ENCODE data around the gene CD46.

CD46 gene

GRCh38 chr1:207799989-207800648, 48.3 kb downstream of the CD46 start:
- DNase-seq, result no peak

DNA sequence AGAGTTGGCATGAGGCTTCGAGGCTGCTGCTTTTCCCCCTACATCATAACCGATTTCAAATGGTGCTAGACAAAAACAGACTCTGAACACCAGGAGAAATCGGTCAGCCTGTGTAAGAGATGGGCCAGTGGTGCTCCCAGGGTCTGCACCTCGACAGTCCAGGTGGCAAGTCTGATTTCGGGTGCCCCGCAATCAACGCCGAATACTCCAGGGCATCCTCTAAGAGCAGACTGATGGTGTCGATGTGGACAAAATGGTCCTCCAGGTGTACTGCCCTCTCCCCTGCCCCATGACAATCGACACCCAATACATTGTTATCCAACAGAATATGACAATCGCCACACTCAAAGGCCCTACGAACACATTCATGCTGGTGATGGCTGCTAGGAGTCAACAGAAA, 50.0 kb downstream of the CD46 start:
- no peak for DNase-seq

- no peak for DNase-seq
Observed at GRCh38 chr1:207803678-207804077, 51.8 kb downstream of the CD46 start.

DNA sequence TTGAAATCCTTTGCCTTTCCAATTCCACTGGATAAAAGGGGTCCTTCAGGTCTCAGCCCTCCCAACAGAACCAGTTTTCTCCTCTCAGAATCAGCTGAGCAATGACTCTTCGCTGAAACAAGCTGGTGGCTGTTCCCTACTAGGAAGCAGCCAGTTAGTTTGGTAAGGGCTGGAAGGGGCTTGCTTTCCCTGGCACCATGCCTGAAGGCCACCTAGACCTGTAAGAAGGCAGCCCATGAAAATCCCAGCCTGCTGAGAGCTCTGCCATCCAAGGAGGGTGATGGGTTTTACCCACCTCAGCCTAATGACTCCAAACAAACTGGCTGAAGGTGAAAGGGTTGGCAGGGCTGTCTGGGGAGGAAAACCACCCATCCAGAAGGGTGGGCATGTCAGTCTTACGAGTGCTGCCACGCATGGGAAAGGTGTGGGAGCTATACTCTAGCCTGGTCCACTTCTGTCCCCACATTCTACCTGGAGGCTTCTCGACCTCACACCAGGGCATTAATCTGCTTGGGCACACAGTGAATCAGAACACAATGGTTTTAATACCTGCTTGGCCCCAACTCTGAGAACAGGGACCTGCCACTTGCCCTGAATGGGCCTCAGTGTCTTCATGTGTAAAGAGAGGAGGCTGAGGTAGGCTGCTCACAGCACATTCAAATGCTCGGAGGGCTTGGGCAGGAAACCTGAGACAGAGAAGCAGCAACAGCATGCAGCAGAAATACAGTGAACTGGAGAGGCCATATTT, 53.0 kb downstream of the CD46 start:
- DNase-seq, result no peak

DNA sequence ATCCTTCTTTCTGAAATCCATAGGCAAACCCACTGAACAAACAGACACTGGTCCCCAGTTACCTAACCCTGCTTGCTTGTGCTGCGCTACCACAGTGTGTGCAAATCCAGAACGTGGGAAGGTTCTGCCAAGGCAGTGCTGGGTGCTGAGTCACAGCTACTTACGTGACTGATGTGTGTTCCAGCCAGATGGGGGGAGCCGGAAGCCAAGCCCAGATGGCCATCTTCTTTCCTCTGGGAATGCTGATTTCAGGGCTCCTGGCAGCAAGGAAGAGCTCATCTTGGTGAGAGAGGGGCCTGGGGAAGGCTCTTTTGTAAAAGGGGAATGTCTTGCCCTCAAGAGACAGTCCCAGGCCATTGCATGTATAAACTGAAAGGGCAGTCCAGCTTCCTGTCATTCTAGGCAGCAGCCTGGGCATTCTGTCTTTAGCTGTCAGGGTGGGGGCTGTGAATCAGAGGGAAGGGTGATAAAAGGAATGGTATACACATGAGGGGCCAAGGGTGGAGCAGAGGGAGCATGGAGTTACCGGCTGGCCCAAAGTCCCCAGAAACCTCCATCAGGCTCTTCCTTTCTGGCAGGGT, 54.1 kb downstream of the CD46 start:
- no peak for DNase-seq

- no peak for DNase-seq
Observed at GRCh38 chr1:207806531-207807325, 54.9 kb downstream of the CD46 start.

- DNase-seq, result no peak
Observed at GRCh38 chr1:207807326-207807689, 55.5 kb downstream of the CD46 start.

GRCh38 chr1:207807690-207808321, 56.0 kb downstream of the CD46 start:
- no peak for DNase-seq

GRCh38 chr1:207808322-207808705, 56.5 kb downstream of the CD46 start:
- DNase-seq, result peak; percentile 11

- DNase-seq, result no peak
Observed at GRCh38 chr1:207808911-207809555, 57.2 kb downstream of the CD46 start.

DNA sequence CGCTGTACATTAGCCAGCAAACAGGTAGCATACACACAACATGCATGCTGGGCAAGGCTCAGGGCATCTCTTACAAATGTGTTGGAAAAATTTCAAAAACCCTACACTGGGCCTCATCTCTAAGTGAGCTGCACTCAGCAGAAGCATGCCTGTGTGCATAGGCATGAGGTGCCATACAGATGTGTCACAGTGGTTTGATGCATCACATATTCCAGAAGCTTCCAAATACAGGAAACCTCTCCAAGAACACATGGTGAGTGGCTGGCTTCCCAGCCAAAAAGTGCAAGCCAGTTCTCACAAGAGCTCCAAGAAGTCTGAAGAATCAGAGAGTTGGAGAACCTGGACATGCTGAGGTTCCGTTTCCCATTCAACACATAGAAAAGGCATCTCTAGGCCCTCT, 58.3 kb downstream of the CD46 start:
- no peak for DNase-seq

DNA sequence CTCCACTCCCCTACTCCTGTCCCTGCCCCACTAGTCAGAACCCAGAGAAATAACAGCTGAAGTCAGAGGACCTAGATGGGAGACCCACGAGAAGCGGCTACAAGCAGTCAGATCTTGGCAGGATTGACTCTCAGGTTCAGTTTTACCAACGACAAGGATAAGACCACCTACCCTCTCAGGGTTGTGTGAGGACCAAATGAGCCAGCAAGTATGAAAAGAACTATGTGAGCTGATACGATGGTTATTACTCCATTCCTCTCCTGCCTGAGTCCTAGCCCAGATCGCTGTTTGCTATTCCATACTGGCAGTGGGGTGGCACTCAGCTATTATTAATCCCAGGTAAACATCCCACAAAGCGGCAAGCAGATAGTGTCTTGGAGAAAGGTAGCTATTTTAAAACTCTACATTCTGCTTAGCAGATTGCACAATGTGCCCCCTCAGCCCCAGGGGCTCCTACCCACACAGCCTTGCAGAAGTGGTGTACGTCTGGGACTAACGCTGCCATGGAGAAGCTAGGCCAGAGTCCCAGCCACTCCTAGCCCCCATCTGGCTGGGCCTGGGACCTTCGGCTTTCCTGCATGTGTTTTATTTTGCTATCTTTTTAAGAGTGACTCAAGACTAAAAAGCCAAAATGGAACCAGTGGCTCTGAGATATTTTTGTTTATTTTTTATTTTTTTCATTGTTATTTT, 58.9 kb downstream of the CD46 start:
- DNase-seq, result no peak

DNA sequence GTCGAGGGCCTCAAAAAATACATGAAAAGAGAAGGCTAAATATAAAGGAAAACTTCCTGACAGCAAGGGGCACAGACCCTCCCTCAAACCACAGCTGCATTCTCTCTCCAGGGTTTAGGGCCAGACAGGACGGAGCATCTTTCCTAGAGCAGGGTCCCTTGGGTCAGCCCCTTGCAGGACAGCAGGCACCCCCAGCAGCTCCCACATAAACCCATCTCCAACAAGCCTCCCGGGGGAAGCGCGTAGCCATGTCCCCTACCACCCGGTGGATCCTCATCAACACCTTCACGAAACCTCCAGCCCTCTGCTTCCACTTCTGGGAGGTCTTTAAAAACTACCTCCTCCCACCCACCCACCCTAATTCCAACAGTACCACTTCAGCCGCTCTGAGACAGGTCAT, 59.5 kb downstream of the CD46 start:
- DNase-seq, result no peak

DNA sequence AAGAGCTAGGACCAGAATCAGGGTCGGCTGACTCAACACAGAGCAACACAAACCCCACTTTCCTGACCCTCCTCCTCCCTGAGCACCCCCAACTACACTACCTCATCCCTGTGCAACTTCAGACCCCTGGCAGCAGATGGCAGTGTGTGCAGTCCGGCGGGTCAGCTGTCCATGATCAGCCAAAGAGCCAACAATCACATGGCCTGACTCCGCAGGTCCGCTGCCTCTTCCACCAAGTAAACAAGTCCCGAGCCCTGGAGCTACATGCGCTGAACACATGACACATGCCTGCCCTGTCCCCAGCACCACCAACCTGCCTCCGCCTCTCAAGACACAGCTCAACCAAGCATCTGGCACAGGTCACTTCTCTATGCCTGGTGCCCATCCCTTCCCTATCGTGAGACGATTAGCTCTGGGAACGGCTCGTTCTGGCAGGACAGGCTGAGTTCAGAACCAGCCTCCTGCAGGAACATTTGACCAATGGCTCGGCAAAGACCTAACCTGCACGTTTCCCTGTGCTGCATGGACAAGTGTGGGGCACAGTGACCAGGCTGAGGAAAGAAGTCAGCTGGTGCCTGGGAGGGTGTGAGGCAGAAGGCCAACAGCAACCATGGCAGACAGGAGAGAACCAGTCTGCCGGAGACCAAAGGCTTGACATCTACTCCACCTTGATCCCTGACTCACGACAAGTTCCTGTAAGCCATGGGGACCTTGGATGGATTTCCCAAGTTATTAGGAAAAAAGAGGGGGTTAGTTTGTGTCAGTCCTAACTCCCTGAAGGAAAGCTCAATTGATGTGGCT, 60.3 kb downstream of the CD46 start:
- no peak for DNase-seq

DNA sequence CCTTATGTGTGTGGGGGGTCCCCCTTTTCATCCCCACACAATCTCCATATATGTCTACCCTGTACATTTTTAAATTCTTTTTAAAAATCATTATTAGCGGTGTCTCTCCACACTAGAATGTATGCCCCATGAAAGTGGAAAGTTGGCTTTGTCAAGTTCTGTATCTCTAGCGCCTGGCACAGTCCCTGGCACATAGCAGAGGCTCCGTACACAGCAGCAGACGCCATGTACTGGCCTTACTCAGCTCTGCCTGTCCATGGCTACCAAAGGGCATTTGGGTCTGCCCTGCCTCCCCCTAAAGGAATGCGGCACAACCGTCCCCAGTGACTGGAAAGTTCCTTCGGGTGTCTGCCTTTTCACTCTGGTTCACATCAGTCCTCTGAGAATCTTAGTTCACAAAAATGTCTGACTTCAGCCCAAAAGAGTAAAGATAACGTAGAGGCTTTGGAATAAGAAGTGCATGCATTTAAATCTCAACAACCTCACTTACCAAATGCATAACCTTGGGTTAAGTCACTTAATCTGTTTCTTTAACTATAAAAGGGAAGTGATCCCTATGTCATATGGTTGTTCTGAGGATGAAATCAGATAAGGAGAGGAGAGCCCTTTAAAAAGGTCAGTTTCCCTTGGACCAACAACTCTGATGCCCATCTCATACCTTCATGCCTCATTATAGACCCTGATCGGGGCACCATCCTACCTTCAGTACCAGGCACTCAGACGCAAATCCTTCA, 61.1 kb downstream of the CD46 start:
- DNase-seq, result no peak

- no peak for DNase-seq
Observed at GRCh38 chr1:207813512-207813881, 61.6 kb downstream of the CD46 start.

DNA sequence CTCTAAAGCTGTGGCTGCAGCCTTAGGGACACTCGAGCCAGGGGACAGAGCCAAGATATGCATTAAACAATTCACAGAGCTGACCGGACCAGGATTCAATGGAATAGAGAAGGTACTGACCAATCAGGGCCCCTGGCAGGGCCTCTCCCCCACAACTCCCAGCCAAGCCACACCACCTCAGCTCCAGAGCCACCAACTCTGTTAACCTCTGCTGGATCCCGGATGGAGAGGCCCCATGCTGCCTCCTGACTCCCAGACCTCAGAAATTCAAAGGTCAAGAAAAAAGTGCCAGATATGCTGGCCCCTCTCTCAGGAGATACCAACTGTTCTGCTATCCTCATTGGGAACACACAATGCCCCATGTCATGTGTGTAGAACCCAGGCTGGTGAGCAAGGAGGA, 62.1 kb downstream of the CD46 start:
- no peak for DNase-seq

- DNase-seq, result no peak
Observed at GRCh38 chr1:207814469-207814868, 62.6 kb downstream of the CD46 start.

GRCh38 chr1:207815466-207815865, 63.6 kb downstream of the CD46 start:
- DNase-seq, result no peak

DNA sequence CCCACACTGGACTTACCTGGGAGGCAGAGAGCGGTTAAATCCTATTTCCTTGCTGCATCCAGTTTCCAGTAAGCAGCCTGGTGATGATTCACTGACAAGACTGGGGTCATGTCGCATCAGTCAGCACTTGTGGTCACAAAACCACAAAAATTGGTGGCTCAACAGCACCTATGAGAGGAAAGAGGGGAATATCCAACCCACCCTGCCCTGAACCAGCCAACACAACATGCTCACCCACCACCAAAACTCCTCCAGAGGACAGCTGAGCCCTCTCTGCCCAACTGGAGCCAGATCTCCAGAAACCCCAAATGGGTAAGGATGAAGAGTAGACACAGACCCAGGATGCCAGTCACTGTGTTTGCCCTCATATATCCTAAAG, 64.0 kb downstream of the CD46 start:
- no peak for DNase-seq

DNA sequence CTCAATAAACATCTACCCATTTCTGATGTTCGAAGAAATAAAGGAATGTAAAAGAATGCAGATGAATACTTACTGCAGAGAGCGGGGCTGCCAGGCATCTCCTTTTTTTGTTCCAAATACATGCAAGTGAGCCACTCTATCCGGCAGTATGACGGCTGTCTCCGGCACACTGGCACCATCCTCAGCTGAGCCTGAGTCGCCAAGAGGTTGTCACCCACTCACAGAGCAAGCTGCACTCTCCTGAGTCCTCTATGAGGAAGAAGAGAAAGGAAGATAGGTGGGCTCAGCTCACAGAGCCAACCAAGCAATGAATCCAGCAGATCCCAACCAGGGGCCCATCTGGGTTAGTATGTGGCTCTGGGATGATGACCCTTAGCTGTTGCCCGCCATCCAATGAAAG, 65.3 kb downstream of the CD46 start:
- no peak for DNase-seq
